AG08395 (cell line): ENCODE measurements around the gene PIAS4.

ENCODE experiments used
- DNase-seq: peaks from one replicate; pipeline ENCODE4 v3.0.0; 2012; ENCODE audit warnings: mixed read lengths, low spot score

Gene PIAS4

GRCh38 chr19:4077800-4078684, 70.5 kb downstream of the PIAS4 start:
- DNase-seq, result peak; percentile 58

- DNase-seq, result no peak
These were observed 72.9 kb downstream of the PIAS4 start for GRCh38 chr19:4080473-4080872.

GRCh38 chr19:4081441-4082129, 74.0 kb downstream of the PIAS4 start:
- no peak for DNase-seq

GRCh38 chr19:4082172-4082571, 74.6 kb downstream of the PIAS4 start:
- DNase-seq, result no peak

- DNase-seq, result no peak
These were observed 76.4 kb downstream of the PIAS4 start for GRCh38 chr19:4083677-4084546.

GRCh38 chr19:4084547-4084877, 77.0 kb downstream of the PIAS4 start:
- DNase-seq, result no peak

GRCh38 chr19:4086411-4086867, 78.9 kb downstream of the PIAS4 start:
- no peak for DNase-seq

- DNase-seq, result no peak
These were observed 80.5 kb downstream of the PIAS4 start for GRCh38 chr19:4087787-4088679.

- DNase-seq, result no peak
These were observed 81.4 kb downstream of the PIAS4 start for GRCh38 chr19:4088975-4089374.
